Dendritic cell treated with granulocyte-macrophage colony-stimulating factor and Interleukin-4, amounts not matched to agents 40 ng/mL and 50 ng/mL, for 4 days (primary cell): ENCODE data around the gene HRH1.
"Not testable (repeated sequence)": the region's sequence is repeated elsewhere in the genome, so short reads cannot be mapped to it uniquely, and the experiment has no call there.

Source experiments
- H3K27ac Mint-ChIP-seq: one replicate; pipeline ENCODE4 v1.8.0; 2022; ENCODE audit warnings: mild to moderate bottlenecking, mixed read lengths
- H3K27me3 Mint-ChIP-seq: one replicate; pipeline ENCODE4 v1.8.0; 2022; ENCODE audit warnings: mild to moderate bottlenecking, mixed read lengths
- H3K36me3 Mint-ChIP-seq: one replicate; pipeline ENCODE4 v1.8.0; 2022; ENCODE audit warnings: low read depth, mixed read lengths
- H3K4me1 Mint-ChIP-seq: one replicate; pipeline ENCODE4 v1.8.0; 2022; ENCODE audit warnings: low read depth, mixed read lengths
- H3K4me3 Mint-ChIP-seq: one replicate; pipeline ENCODE4 v1.8.0; 2022; ENCODE audit warnings: mild to moderate bottlenecking, moderate library complexity, mixed read lengths
- H3K9me3 Mint-ChIP-seq: one replicate; pipeline ENCODE4 v1.8.0; 2022; ENCODE audit warnings: mixed read lengths
- intact Hi-C: fragments of 100-400 bp; cut with micrococcal nuclease; formaldehyde crosslinking; loops from one replicate; pipeline ENCODE4 v1.15.0; 2022

Gene HRH1

DNA sequence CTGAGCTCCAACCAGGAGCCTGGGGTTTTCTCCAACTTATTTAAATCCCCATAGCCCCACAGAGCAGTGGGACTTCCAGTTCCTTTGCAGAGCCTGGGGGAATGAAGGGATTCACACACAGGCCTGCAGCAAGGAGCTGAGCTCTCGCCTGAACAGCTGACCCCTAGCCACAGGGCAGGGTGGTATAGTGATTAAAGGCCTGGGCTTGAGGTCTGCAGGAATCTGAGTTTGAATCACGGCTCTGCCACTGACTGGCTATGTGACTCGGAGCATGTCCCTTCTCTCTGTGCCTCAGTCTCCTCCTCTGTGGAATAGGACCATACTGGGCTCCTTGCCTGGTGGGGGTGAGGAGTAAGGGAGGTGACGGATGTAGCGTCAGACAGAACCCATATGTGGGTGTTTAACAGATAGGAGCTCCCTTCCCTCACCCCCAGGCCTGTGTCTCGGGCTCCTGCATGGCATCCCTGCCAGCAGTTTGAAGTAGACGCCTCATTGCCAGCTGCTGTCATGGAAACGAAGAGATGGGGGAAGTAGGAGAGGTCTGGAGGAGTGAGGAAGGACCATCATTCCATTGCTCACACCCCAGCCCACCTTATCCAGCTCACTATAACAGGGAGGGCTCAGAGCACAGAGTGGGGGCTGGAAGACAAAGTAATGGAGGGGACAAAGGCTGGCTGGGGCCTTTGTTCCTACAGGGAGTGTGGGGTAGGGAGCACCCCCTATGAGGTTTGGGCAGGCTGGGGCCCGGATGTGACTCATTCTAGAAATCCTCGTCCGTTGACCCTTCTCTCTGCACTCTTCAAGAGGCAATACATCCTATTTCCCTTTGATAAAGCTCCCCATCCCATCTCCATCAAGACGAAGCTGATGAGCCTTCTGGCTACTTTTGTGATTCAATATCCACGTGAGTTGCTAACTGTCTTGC is 14.8 kb downstream of the HRH1 start:
- peak overlapping the region; percentile 26 for H3K27ac Mint-ChIP-seq
- peaks cover 2% of the 10 kb centered on the region for H3K27me3 Mint-ChIP-seq
- H3K9me3 Mint-ChIP-seq = no peaks in the 10 kb centered on the region
- peaks cover 100% of the 10 kb centered on the region for H3K36me3 Mint-ChIP-seq
- intact Hi-C loops = no loop called here
- no peak overlapping the region for H3K4me3 Mint-ChIP-seq
- peaks cover 84% of the 10 kb centered on the region for H3K4me1 Mint-ChIP-seq

GRCh38 chr3:11170052-11170770 is 15.9 kb downstream of the HRH1 start:
- Mint-ChIP-seq H3K27me3 (peaks cover 2% of the 10 kb centered on the region), H3K36me3 (peaks cover 99% of the 10 kb centered on the region), H3K9me3 (no peaks in the 10 kb centered on the region), H3K4me1 (peaks cover 81% of the 10 kb centered on the region), H3K4me3 (peak overlapping the region; percentile 8), H3K27ac (no peak overlapping the region)
- intact Hi-C loops = no loop called here

GRCh38 chr3:11172096-11172690 is 17.9 kb downstream of the HRH1 start:
- Mint-ChIP-seq H3K4me1 (peaks cover 64% of the 10 kb centered on the region), H3K4me3 (no peak overlapping the region), H3K27me3 (peaks cover 2% of the 10 kb centered on the region), H3K36me3 (peaks cover 90% of the 10 kb centered on the region), H3K9me3 (no peaks in the 10 kb centered on the region), H3K27ac (no peak overlapping the region)
- intact Hi-C loops = no loop called here

- Mint-ChIP-seq H3K27ac (no peak overlapping the region), H3K4me1 (peaks cover 63% of the 10 kb centered on the region), H3K27me3 (peaks cover 2% of the 10 kb centered on the region), H3K4me3 (no peak overlapping the region), H3K9me3 (no peaks in the 10 kb centered on the region), H3K36me3 (peaks cover 90% of the 10 kb centered on the region)
- intact Hi-C loops = no loop called here
These were observed 19.7 kb downstream of the HRH1 start for GRCh38 chr3:11173828-11174465.

- intact Hi-C loops = no loop called here
- peaks cover 27% of the 10 kb centered on the region for H3K4me1 Mint-ChIP-seq
These were observed 24.1 kb downstream of the HRH1 start for GRCh38 chr3:11178421-11178820.

GRCh38 chr3:11184328-11184969 is 30.2 kb downstream of the HRH1 start:
- peaks cover 93% of the 10 kb centered on the region for H3K36me3 Mint-ChIP-seq
- intact Hi-C loops, H3K9me3 Mint-ChIP-seq, H3K4me3 Mint-ChIP-seq, H3K27ac Mint-ChIP-seq, H3K27me3 Mint-ChIP-seq: not testable (repeated sequence)
- peaks cover 38% of the 10 kb centered on the region for H3K4me1 Mint-ChIP-seq

More at GRCh38 chr3:11178421-11178820, 24.1 kb downstream of the HRH1 start:
- H3K27me3 Mint-ChIP-seq = no peaks in the 10 kb centered on the region
- H3K27ac Mint-ChIP-seq = no peak overlapping the region
- no peak overlapping the region for H3K4me3 Mint-ChIP-seq
- no peaks in the 10 kb centered on the region for H3K9me3 Mint-ChIP-seq
- peaks cover 87% of the 10 kb centered on the region for H3K36me3 Mint-ChIP-seq

DNA sequence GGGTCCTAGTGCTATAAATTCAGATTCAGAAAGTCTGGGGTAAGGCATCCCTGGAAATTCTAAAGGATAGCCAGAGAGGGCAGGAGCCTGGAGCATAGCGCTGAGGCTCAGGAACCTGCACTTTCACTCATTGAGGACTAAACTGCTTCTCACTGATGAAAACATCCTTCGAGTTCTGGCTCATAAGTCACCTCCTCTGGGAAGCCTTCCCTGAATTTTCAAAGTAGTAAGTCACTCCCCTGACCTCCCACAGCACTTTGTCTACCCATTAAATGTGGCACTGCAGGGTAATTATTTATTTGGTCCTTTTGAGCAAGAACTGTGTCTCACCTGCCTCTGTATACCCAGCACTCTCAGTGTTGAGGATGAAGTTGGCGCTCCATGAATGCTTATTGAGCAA is 30.9 kb downstream of the HRH1 start:
- Mint-ChIP-seq H3K4me3 (no peak overlapping the region), H3K27ac (no peak overlapping the region), H3K4me1 (peaks cover 38% of the 10 kb centered on the region), H3K27me3 (no peaks in the 10 kb centered on the region), H3K36me3 (peaks cover 93% of the 10 kb centered on the region), H3K9me3 (no peaks in the 10 kb centered on the region)
- intact Hi-C loops = no loop called here

DNA sequence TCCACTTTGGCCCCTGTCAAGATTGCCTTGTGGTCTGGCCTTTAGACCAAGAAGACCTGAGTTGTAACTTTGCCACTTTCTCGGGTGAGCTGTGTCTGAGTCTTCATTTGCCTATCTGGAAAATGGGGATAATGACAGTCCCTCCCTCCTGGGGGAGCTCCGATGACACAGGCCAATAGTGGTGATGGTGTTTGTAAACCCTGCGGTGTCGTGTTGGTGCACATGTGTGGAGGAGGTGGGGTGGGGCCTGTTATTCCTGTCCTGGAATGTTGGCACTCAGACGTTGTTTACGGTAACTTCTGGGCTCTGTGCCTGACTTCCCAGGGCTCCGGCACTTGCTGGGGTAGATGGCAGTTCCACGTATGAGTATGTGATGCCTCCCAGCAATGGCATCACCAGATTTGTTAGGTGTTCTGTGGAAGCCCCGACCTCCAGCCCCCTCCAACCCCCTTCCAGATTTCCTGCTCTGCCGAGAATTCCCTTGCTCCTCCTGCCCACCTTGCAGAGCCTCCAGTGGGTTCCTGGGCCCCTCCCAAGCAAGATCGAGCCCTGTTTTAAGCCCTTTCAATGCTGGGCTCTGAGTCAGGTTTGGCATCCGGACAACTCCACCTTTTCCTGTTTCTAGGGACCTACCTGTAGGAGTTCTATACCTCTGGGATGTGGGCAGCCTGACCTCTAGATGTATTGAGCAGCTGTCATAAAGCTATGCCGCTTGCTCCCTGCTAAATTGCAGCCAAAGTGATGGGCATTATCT is 31.4 kb downstream of the HRH1 start:
- Mint-ChIP-seq H3K9me3 (no peaks in the 10 kb centered on the region), H3K36me3 (peaks cover 93% of the 10 kb centered on the region), H3K27me3 (no peaks in the 10 kb centered on the region), H3K4me3 (no peak overlapping the region), H3K4me1 (peaks cover 38% of the 10 kb centered on the region), H3K27ac (no peak overlapping the region)
- intact Hi-C loops = no loop called here

- intact Hi-C loops = no loop called here
- H3K9me3 Mint-ChIP-seq = no peaks in the 10 kb centered on the region
- H3K4me3 Mint-ChIP-seq = no peak overlapping the region
- H3K36me3 Mint-ChIP-seq = peaks cover 94% of the 10 kb centered on the region
- H3K4me1 Mint-ChIP-seq = peaks cover 38% of the 10 kb centered on the region
- no peaks in the 10 kb centered on the region for H3K27me3 Mint-ChIP-seq
- H3K27ac Mint-ChIP-seq = no peak overlapping the region
These were observed 32.0 kb downstream of the HRH1 start for GRCh38 chr3:11186318-11186692.

DNA sequence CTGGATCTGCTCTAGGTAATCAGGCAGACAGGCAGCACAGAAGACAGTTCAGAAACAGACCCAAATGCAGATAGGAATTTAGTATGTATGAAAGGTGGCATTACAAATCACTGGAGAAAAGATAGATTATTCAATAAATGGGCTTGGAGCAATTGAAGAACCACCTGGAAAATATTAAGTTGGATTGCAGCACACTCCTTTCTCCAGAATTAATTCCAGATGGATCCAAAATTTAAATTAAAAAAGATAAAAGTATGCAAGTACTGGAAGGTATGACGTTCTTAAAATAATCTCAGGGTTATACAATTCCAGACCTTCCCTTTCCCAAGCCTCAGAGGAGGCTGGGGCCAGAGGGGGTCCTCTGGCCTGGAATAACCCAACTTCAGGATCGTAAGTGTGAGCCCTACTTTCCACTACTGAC is 32.5 kb downstream of the HRH1 start:
- Mint-ChIP-seq H3K27me3 (no peaks in the 10 kb centered on the region), H3K4me1 (peaks cover 38% of the 10 kb centered on the region), H3K9me3 (no peaks in the 10 kb centered on the region), H3K36me3 (peaks cover 96% of the 10 kb centered on the region), H3K27ac (no peak overlapping the region), H3K4me3 (no peak overlapping the region)
- intact Hi-C loops = no loop called here

- H3K27ac Mint-ChIP-seq = no peak overlapping the region
- no peaks in the 10 kb centered on the region for H3K27me3 Mint-ChIP-seq
- intact Hi-C loops = no loop called here
- H3K4me1 Mint-ChIP-seq = peaks cover 43% of the 10 kb centered on the region
- no peaks in the 10 kb centered on the region for H3K9me3 Mint-ChIP-seq
- peaks cover 96% of the 10 kb centered on the region for H3K36me3 Mint-ChIP-seq
- H3K4me3 Mint-ChIP-seq = no peak overlapping the region
These were observed 33.4 kb downstream of the HRH1 start for GRCh38 chr3:11187681-11188080.

- Mint-ChIP-seq H3K4me3 (no peak overlapping the region), H3K27ac (no peak overlapping the region), H3K4me1 (peaks cover 44% of the 10 kb centered on the region), H3K9me3 (no peaks in the 10 kb centered on the region), H3K27me3 (no peaks in the 10 kb centered on the region), H3K36me3 (peaks cover 96% of the 10 kb centered on the region)
- intact Hi-C loops = no loop called here
These were observed 33.9 kb downstream of the HRH1 start for GRCh38 chr3:11188231-11188630.

- peaks cover 63% of the 10 kb centered on the region for H3K4me1 Mint-ChIP-seq
- H3K4me3 Mint-ChIP-seq = no peak overlapping the region
- intact Hi-C loops = no loop called here
- H3K9me3 Mint-ChIP-seq = no peaks in the 10 kb centered on the region
- H3K27me3 Mint-ChIP-seq = no peaks in the 10 kb centered on the region
- H3K27ac Mint-ChIP-seq = no peak overlapping the region
- H3K36me3 Mint-ChIP-seq = peaks cover 99% of the 10 kb centered on the region
These were observed 40.9 kb downstream of the HRH1 start for GRCh38 chr3:11195201-11195600.
